ENCODE results near the gene PCED1A. TPM values are rescaled to one million over a fixed set of nuclear protein-coding genes. Genes with fewer than 3 reads are reported as not detected.

PCED1A gene
- total and polyA plus RNA-seq, 2 donors (not counting 3 experiments of a cell fraction or from before 2014, with no cell fraction given) = 20.1 to 32.0 TPM

GRCh38 chr20:2820084-2820895 lies 20.2 kb downstream of the PCED1A start:
- intact Hi-C loops (cut with micrococcal nuclease) = no loop called here
- FAIRE-seq (no peak), DNase-seq (ENCODE audit: low read depth, low spot score) (no peak)
- Histone ChIP-seq H3K9me3 (replicated peaks; ENCODE audit: control insufficient read depth, insufficient read depth, low read length) (no peaks in the 10 kb centered on the region), H3K79me2 (ENCODE audit: control insufficient read depth, insufficient read depth, low read length) (no peaks in the 10 kb centered on the region), H2AFZ (ENCODE audit: low read depth, low read length) (no peak overlapping the region), H4K20me1 (replicated peaks; ENCODE audit: control insufficient read depth, extremely low read depth, insufficient read depth, low read length) (no peaks in the 10 kb centered on the region), H3K27ac (ENCODE audit: insufficient read depth, low read depth, low read length) (no peak overlapping the region), H3K4me3 (replicated peaks in 1 of 3; ENCODE audit: insufficient read depth in 1 of 3, low read depth in 1 of 3, low read length in 3 of 3) (no peak overlapping the region), H3K4me1 (ENCODE audit: control insufficient read depth, extremely low read depth, insufficient read depth, low read length) (no peaks in the 10 kb centered on the region), H3K9ac (replicated peaks; ENCODE audit: extremely low read depth, insufficient read depth, low read length) (no peak overlapping the region), H3K4me2 (ENCODE audit: insufficient read depth, low read length) (no peak overlapping the region), H3K27me3 (ENCODE audit: control insufficient read depth in 2 of 2, insufficient read depth in 2 of 2, low read length in 2 of 2) (peaks cover 25 to 29% of the 10 kb centered on the region in 2 experiments), H3K9me1 (replicated peaks; ENCODE audit: control insufficient read depth, extremely low read depth, insufficient read depth, low read length) (no peaks in the 10 kb centered on the region), H3K36me3 (ENCODE audit: control insufficient read depth in 2 of 2, extremely low read depth in 1 of 2, insufficient read depth in 2 of 2, low read length in 2 of 2) (no peaks in the 10 kb centered on the region)
- TF ChIP-seq EZH2 (IDR thresholded peaks at IDR 0.05; ENCODE audit: borderline replicate concordance, low read depth, low read length, severe bottlenecking) (peak; percentile 8), MYC (IDR thresholded peaks at IDR 0.05; ENCODE audit: low read depth, low read length) (no peak)
- no TSS peak for BruUV-seq (replicated peaks)
- dilution Hi-C loops (cut with MboI; ENCODE audit: extremely low pct_ligation_motif_present, low sequenced_read_pairs) = no loop called here
- POLR2A ChIA-PET = no interaction called here
- CTCF ChIA-PET = interaction anchor here (0.7 kb wide), 2 partner anchors 67 to 211 kb away, joined by 3 read pairs; no protein-coding TSS in a partner anchor

- H3K36me3 ChIP-seq (ENCODE audit: control insufficient read depth in 2 of 2, extremely low read depth in 1 of 2, insufficient read depth in 2 of 2, low read length in 2 of 2) = no peaks in the 10 kb centered on the region
- H3K4me2 ChIP-seq (ENCODE audit: insufficient read depth, low read length) = no peak overlapping the region
- no peaks in the 10 kb centered on the region for H3K9me3 ChIP-seq (replicated peaks; ENCODE audit: control insufficient read depth, insufficient read depth, low read length)
- H3K4me3 ChIP-seq (replicated peaks in 1 of 3; ENCODE audit: insufficient read depth in 1 of 3, low read depth in 1 of 3, low read length in 3 of 3) = no peak overlapping the region
- no peak overlapping the region for H2AFZ ChIP-seq (ENCODE audit: low read depth, low read length)
- TF ChIP-seq POLR2AphosphoS5 (IDR thresholded peaks at IDR 0.05; ENCODE audit: insufficient read depth, low read depth, low read length) (no peak), CTCF (IDR thresholded peaks at IDR 0.05; ENCODE audit: extremely low read depth in 1 of 2, insufficient read depth in 1 of 2, low read depth in 1 of 2, low read length in 2 of 2) (no peak), JUN (IDR thresholded peaks at IDR 0.05; ENCODE audit: borderline replicate concordance, insufficient read depth, insufficient read length, low read depth) (no peak), GATA2 (IDR thresholded peaks at IDR 0.05; ENCODE audit: insufficient read depth, insufficient read length, low read depth, low read length) (no peak), FOS (IDR thresholded peaks at IDR 0.05; ENCODE audit: borderline replicate concordance, insufficient read depth, low read length) (no peak), EZH2 (IDR thresholded peaks at IDR 0.05; ENCODE audit: borderline replicate concordance, low read depth, low read length, severe bottlenecking) (no peak), MAX (IDR thresholded peaks at IDR 0.05; ENCODE audit: insufficient read depth, insufficient read length) (no peak), POLR2A (IDR thresholded peaks at IDR 0.05; ENCODE audit: low read depth, low read length) (no peak)
- no peaks in the 10 kb centered on the region for H3K4me1 ChIP-seq (ENCODE audit: control insufficient read depth, extremely low read depth, insufficient read depth, low read length)
- CTCF ChIA-PET = no interaction called here
- no peak for DNase-seq (ENCODE audit: low read depth, low spot score)
- H4K20me1 ChIP-seq (replicated peaks; ENCODE audit: control insufficient read depth, extremely low read depth, insufficient read depth, low read length) = no peaks in the 10 kb centered on the region
- no peak for FAIRE-seq
- dilution Hi-C loops (cut with MboI; ENCODE audit: extremely low pct_ligation_motif_present, low sequenced_read_pairs) (no loop called here), intact Hi-C loops (cut with micrococcal nuclease) (no loop called here)
- H3K9me1 ChIP-seq (replicated peaks; ENCODE audit: control insufficient read depth, extremely low read depth, insufficient read depth, low read length) = no peaks in the 10 kb centered on the region
- H3K79me2 ChIP-seq (ENCODE audit: control insufficient read depth, insufficient read depth, low read length) = no peaks in the 10 kb centered on the region
- no TSS peak for BruUV-seq (replicated peaks)
- H3K27me3 ChIP-seq (ENCODE audit: control insufficient read depth in 2 of 2, insufficient read depth in 2 of 2, low read length in 2 of 2) = peaks cover 25 to 29% of the 10 kb centered on the region in 2 experiments
- H3K27ac ChIP-seq (ENCODE audit: insufficient read depth, low read depth, low read length) = no peak overlapping the region
- H3K9ac ChIP-seq (replicated peaks; ENCODE audit: extremely low read depth, insufficient read depth, low read length) = no peak overlapping the region
- POLR2A ChIA-PET = no interaction called here
These were observed 22.4 kb downstream of the PCED1A start for GRCh38 chr20:2817891-2818595.

Data from endothelial cell of umbilical vein (primary cell).